ENCODE data around the gene POLR2F.

POLR2F gene

GRCh38 chr22:38016182-38017151 lies 63.0 kb downstream of the POLR2F start:
- Histone ChIP-seq H3K27ac (ENCODE audit: low read depth, low read length) (0 out of 2 replicates have a peak overlapping the region, but pooled peaks have one; percentile 32), H3K9me3 (ENCODE audit: control insufficient read depth, insufficient read depth, low read depth, low read length) (no peaks in the 10 kb centered on the region), H3K36me3 (ENCODE audit: control insufficient read depth, insufficient read depth, low read length) (no peaks in the 10 kb centered on the region), H3K27me3 (ENCODE audit: control insufficient read depth, insufficient read depth, low read length) (no peaks in the 10 kb centered on the region), H3K9ac (ENCODE audit: low read length) (no peak overlapping the region), H3K4me3 (ENCODE audit: low read depth, low read length) (no peak overlapping the region), H3K4me1 (ENCODE audit: control insufficient read depth, insufficient read depth, low read length) (0 out of 2 replicates have a peak, but pooled peaks cover 2% of the 10 kb centered on the region)

GRCh38 chr22:38017272-38017920 lies 63.9 kb downstream of the POLR2F start:
- H3K9ac ChIP-seq (ENCODE audit: low read length), result no peak overlapping the region
- H3K27ac ChIP-seq (ENCODE audit: low read depth, low read length), result no peak overlapping the region
- no peak overlapping the region for H3K4me3 ChIP-seq (ENCODE audit: low read depth, low read length)
- no peaks in the 10 kb centered on the region for H3K36me3 ChIP-seq (ENCODE audit: control insufficient read depth, insufficient read depth, low read length)
- no peaks in the 10 kb centered on the region for H3K27me3 ChIP-seq (ENCODE audit: control insufficient read depth, insufficient read depth, low read length)
- 0 out of 2 replicates have a peak, but pooled peaks cover 2% of the 10 kb centered on the region for H3K4me1 ChIP-seq (ENCODE audit: control insufficient read depth, insufficient read depth, low read length)
- H3K9me3 ChIP-seq (ENCODE audit: control insufficient read depth, insufficient read depth, low read depth, low read length), result no peaks in the 10 kb centered on the region

DNA sequence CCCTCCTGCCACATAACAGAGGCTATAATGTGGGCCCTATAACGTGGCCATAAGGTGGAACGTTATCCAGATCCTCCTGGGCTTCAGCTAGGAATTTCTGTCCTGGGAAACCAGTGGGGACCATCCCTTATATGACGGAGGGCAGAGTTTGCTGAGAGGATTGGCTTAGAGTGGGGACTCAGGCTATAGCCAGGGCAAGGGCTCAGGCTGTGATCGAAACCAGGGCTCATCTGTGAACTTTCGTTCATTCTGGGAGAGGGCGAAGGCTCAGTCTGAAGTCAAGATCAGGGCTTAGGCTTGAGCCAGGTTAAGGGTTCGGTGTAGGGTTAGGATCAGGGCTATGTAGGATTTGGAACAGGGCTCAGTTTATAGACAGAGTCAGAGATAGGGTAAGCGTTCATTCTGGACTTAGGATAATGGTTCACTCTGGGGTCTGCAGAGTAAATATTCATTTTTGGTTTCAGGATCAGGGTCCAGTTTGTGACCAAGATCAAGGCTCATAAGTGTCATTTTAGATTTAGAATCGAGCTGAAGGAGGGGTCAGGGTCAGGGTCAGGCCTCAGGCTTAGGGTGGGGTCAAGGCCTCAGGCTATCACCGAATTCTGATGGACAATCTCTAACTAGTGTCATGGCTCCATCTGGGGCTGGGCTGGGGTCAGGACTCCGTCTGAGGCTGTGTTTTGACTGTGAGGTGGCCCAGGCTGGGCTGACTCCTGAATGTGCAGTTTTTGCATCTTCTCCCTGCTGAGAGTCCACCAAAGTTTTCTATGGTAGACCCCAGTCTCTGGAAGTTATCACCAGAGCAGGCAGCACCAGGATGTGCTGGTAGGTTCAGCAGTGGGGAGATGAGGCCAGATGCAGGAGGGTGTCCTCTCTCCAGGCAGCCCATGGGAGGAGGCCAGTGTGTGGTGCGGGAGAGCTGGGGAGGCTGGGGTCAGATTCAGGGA lies 64.7 kb downstream of the POLR2F start:
- H3K27me3 ChIP-seq (ENCODE audit: control insufficient read depth, insufficient read depth, low read length), result no peaks in the 10 kb centered on the region
- H3K9me3 ChIP-seq (ENCODE audit: control insufficient read depth, insufficient read depth, low read depth, low read length), result no peaks in the 10 kb centered on the region
- H3K9ac ChIP-seq (ENCODE audit: low read length), result no peak overlapping the region
- no peak overlapping the region for H3K27ac ChIP-seq (ENCODE audit: low read depth, low read length)
- no peaks in the 10 kb centered on the region for H3K36me3 ChIP-seq (ENCODE audit: control insufficient read depth, insufficient read depth, low read length)
- H3K4me3 ChIP-seq (ENCODE audit: low read depth, low read length), result no peak overlapping the region
- H3K4me1 ChIP-seq (ENCODE audit: control insufficient read depth, insufficient read depth, low read length), result 0 out of 2 replicates have a peak, but pooled peaks cover 2% of the 10 kb centered on the region
